ENCODE data around the gene TET2.
A peak's percentile ranks its signal among the peaks of the same experiment; 100 is the strongest.

The TET2 gene

GRCh38 chr4:105184316-105184980, 37.8 kb downstream of the TET2 start:
- POLR2A ChIA-PET (ENCODE audit: low non-redundant PET) = no interaction called here
- H3K27ac ChIP-seq = no peak overlapping the region
- CTCF ChIA-PET = interaction anchor here (0.6 kb wide), 1 partner anchor 234 kb away, joined by 4 read pairs; no protein-coding TSS in a partner anchor
- TF ChIP-seq CTCF (conservative IDR thresholded peaks at IDR 0.05; ENCODE audit: low read depth) = no peak
- no peak for DNase-seq (ENCODE audit: low spot score)

GRCh38 chr4:105186701-105187161, 40.1 kb downstream of the TET2 start:
- DNase-seq (ENCODE audit: low spot score) = peak; percentile 9
- ChIA-PET CTCF (interaction anchor here (0.8 kb wide), 1 partner anchor 26 kb away, joined by 3 read pairs; no protein-coding TSS in a partner anchor), POLR2A (ENCODE audit: low non-redundant PET) (no interaction called here)
- H3K27ac ChIP-seq = no peak overlapping the region
- TF ChIP-seq CTCF (conservative IDR thresholded peaks at IDR 0.05; ENCODE audit: low read depth) = no peak

GRCh38 chr4:105189855-105190650, 43.4 kb downstream of the TET2 start:
- no peak for TF ChIP-seq CTCF (conservative IDR thresholded peaks at IDR 0.05; ENCODE audit: low read depth)
- no peak for DNase-seq (ENCODE audit: low spot score)
- ChIA-PET CTCF (no interaction called here), POLR2A (ENCODE audit: low non-redundant PET) (no interaction called here)
- no peak overlapping the region for H3K27ac ChIP-seq

GRCh38 chr4:105191621-105192210, 45.0 kb downstream of the TET2 start:
- no peak for TF ChIP-seq CTCF (conservative IDR thresholded peaks at IDR 0.05; ENCODE audit: low read depth)
- ChIA-PET POLR2A (ENCODE audit: low non-redundant PET) (no interaction called here), CTCF (no interaction called here)
- no peak for DNase-seq (ENCODE audit: low spot score)
- no peak overlapping the region for H3K27ac ChIP-seq

- POLR2A ChIA-PET (ENCODE audit: low non-redundant PET) = no interaction called here
These were observed 45.8 kb downstream of the TET2 start for GRCh38 chr4:105192474-105192873.

More at GRCh38 chr4:105192474-105192873, 45.8 kb downstream of the TET2 start:
- CTCF ChIA-PET = interaction anchor here (0.6 kb wide), 1 partner anchor 53 kb away, joined by 4 read pairs; no protein-coding TSS in a partner anchor
- no peak for DNase-seq (ENCODE audit: low spot score)
- H3K27ac ChIP-seq = no peak overlapping the region
- no peak for TF ChIP-seq CTCF (conservative IDR thresholded peaks at IDR 0.05; ENCODE audit: low read depth)
